CD14-positive monocyte (primary cell): ENCODE results near the gene TCHP. TPM values are rescaled to one million over a fixed set of nuclear protein-coding genes. Genes with fewer than 3 reads are reported as not detected.
A peak's percentile ranks its signal among the peaks of the same experiment; 100 is the strongest.
"Not testable (repeated sequence)": the region's sequence is repeated elsewhere in the genome, so short reads cannot be mapped to it uniquely, and the experiment has no call there.

Source experiments
- DNase-seq, 3 donors: peaks; one replicate each; pipeline ENCODE4 v3.0.0-alpha.2; 2011 to 2022
- H2AFZ ChIP-seq: 2 replicates; pipeline ENCODE4 v1.6.0; 2012; ENCODE audit warnings: mild to moderate bottlenecking, low read depth, low read length, inconsistent platforms; ENCODE audit not compliant: insufficient read depth, poor library complexity, severe bottlenecking
- H3K27ac ChIP-seq, 2 donors: 1 replicate in 1 of 2; 2 replicates in 1 of 2; pipeline ENCODE4 v1.5.1; 2012 to 2013; ENCODE audit warnings: low read length in 2 of 2, control low read depth in 1 of 2, inconsistent platforms in 1 of 2, low read depth in 1 of 2, mild to moderate bottlenecking in 1 of 2
- H3K27me3 ChIP-seq, 2 donors: one replicate each; pipeline versions ENCODE4 v1.6.0 to v1.6.1; 2011 to 2013; ENCODE audit warnings: low read length in 2 of 2; ENCODE audit not compliant: control insufficient read depth in 2 of 2, insufficient read depth in 2 of 2
- H3K36me3 ChIP-seq, 2 donors: replicated peaks in 1 of 2; 1 replicate in 1 of 2; 2 replicates in 1 of 2; pipeline versions ENCODE4 v1.5.1 to v1.6.1; 2012 to 2013; ENCODE audit warnings: low read length in 2 of 2, control low read depth in 1 of 2, inconsistent platforms in 1 of 2, mild to moderate bottlenecking in 1 of 2; ENCODE audit not compliant: insufficient read depth in 2 of 2, control insufficient read depth in 1 of 2
- H3K4me1 ChIP-seq, 2 donors: 1 replicate in 1 of 2; 2 replicates in 1 of 2; pipeline versions ENCODE4 v1.5.1 to v1.6.1; 2012 to 2013; ENCODE audit warnings: low read length in 2 of 2, control low read depth in 1 of 2, inconsistent platforms in 1 of 2, mild to moderate bottlenecking in 1 of 2, moderate library complexity in 1 of 2; ENCODE audit not compliant: insufficient read depth in 2 of 2, control insufficient read depth in 1 of 2
- H3K4me2 ChIP-seq: replicated peaks from 2 replicates; pipeline ENCODE3; 2012; ENCODE audit warnings: low read length, moderate library complexity, mild to moderate bottlenecking; ENCODE audit not compliant: poor library complexity, severe bottlenecking; ENCODE audit errors: extremely low read depth
- H3K4me3 ChIP-seq, 3 experiments: fragments of 200-600 bp in 1 of 3; sonication (generic) in 1 of 3; replicated peaks in 1 of 3; 1 replicate in 2 of 3; 2 replicates in 1 of 3; pipeline ENCODE4 v1.5.1; 2011 to 2013; ENCODE audit warnings: low read length in 3 of 3, mild to moderate bottlenecking in 3 of 3, control low read depth in 2 of 3, low read depth in 2 of 3, inconsistent platforms in 1 of 3, moderate library complexity in 1 of 3
- H3K79me2 ChIP-seq: 2 replicates; pipeline ENCODE4 v1.6.0; 2012; ENCODE audit warnings: mild to moderate bottlenecking, control low read depth, inconsistent platforms, low read length, moderate library complexity; ENCODE audit not compliant: insufficient read depth
- H3K9ac ChIP-seq: 2 replicates; pipeline ENCODE4 v1.6.0; 2017; ENCODE audit warnings: low read length, mild to moderate bottlenecking; ENCODE audit not compliant: insufficient read depth, poor library complexity, severe bottlenecking
- H3K9me3 ChIP-seq, 2 donors: replicated peaks in 1 of 2; 1 replicate in 1 of 2; 2 replicates in 1 of 2; pipeline versions ENCODE4 v1.5.1 to v1.6.1; 2012 to 2013; ENCODE audit warnings: low read length in 2 of 2, control low read depth in 1 of 2; ENCODE audit not compliant: control insufficient read depth in 1 of 2, insufficient read depth in 1 of 2
- H4K20me1 ChIP-seq: 2 replicates; pipeline ENCODE4 v1.6.0; 2012; ENCODE audit warnings: mild to moderate bottlenecking, low read length, control low read depth, moderate library complexity; ENCODE audit not compliant: insufficient read depth
- H3K27ac Mint-ChIP-seq, 7 donors: one replicate each; pipeline ENCODE4 v1.8.0; 2020; ENCODE audit warnings: mild to moderate bottlenecking in 7 of 7, mixed read lengths in 7 of 7, moderate library complexity in 6 of 7, inconsistent platforms in 2 of 7
- H3K27me3 Mint-ChIP-seq, 3 donors: one replicate each; pipeline ENCODE4 v1.8.0; 2021 to 2022; ENCODE audit warnings: low read depth in 3 of 3, mild to moderate bottlenecking in 3 of 3, mixed read lengths in 3 of 3, moderate library complexity in 3 of 3, inconsistent platforms in 1 of 3
- H3K36me3 Mint-ChIP-seq, 2 donors: one replicate each; pipeline ENCODE4 v1.8.0; 2020; ENCODE audit warnings: mixed read lengths in 2 of 2, inconsistent platforms in 1 of 2, mild to moderate bottlenecking in 1 of 2
- H3K4me1 Mint-ChIP-seq: one replicate; pipeline ENCODE4 v1.8.0; 2020; ENCODE audit warnings: mild to moderate bottlenecking, mixed read lengths
- H3K4me3 Mint-ChIP-seq, 2 donors: one replicate each; pipeline ENCODE4 v1.8.0; 2020; ENCODE audit warnings: mild to moderate bottlenecking in 2 of 2, mixed read lengths in 2 of 2, moderate library complexity in 1 of 2
- H3K9me3 Mint-ChIP-seq, 7 donors: one replicate each; pipeline ENCODE4 v1.8.0; 2020 to 2022; ENCODE audit warnings: mixed read lengths in 7 of 7, mild to moderate bottlenecking in 6 of 7, moderate library complexity in 6 of 7, inconsistent platforms in 2 of 7
- CTCF ChIP-seq: fragments of 200-600 bp; IDR thresholded peaks from one replicate; pipeline ENCODE4 v1.8.0; 2022; ENCODE audit warnings: antibody characterized with exemption, mild to moderate bottlenecking
- WGBS: methylation state at CpG from one replicate; pipeline ENCODE4 v1.1.5; 2013; ENCODE audit warnings: missing lambda C conversion rate; ENCODE audit not compliant: insufficient coverage; 5-methylcytosine and 5-hydroxymethylcytosine counted together
- intact Hi-C, 2 donors: fragments of 100-400 bp; cut with micrococcal nuclease; formaldehyde crosslinking; loops; one replicate each; pipeline versions ENCODE4 v1.15.0 to v1.15.1; 2023
- polyA plus RNA-seq, 3 donors: library from polyadenylated mRNA; depleted of rRNA in 1 of 3; unstranded in 2 of 3; stranded (reverse) in 1 of 3; fragments of 300-500 nt in 2 of 3; fragments of >200 nt in 1 of 3; fragmentation: Illumina TruSeq in 2 of 3; gene quantifications; 1 replicate in 2 of 3; 2 replicates in 1 of 3; pipeline ENCODE4 v1.2.3, GENCODE V29; 2012 to 2021

The TCHP gene
- polyA plus RNA-seq, 3 donors = 2.6 to 24.5 (median 7.3) TPM

- no peaks in the 10 kb centered on the region for H3K9me3 ChIP-seq
- H3K79me2 ChIP-seq = peaks cover 39% of the 10 kb centered on the region
- H3K4me1 ChIP-seq = peaks cover 17 to 18% of the 10 kb centered on the region in 2 donors
- 97% methylated on average over 15 of the region's 17 CpGs for WGBS
- Mint-ChIP-seq H3K4me1 (peaks cover 20% of the 10 kb centered on the region), H3K27me3 (no peaks in the 10 kb centered on the region), H3K9me3 (no peaks in the 10 kb centered on the region), H3K4me3 (no peak overlapping the region), H3K27ac (no peak overlapping the region), H3K36me3 (peaks cover 45 to 70% of the 10 kb centered on the region in 2 donors)
- H4K20me1 ChIP-seq = peaks cover 72% of the 10 kb centered on the region
- DNase-seq = no peak
- TF ChIP-seq CTCF = no peak
- H3K27ac ChIP-seq = no peak overlapping the region
- no peak overlapping the region for H3K4me3 ChIP-seq
- intact Hi-C loops = no loop called here
- no peak overlapping the region for H3K4me2 ChIP-seq
- no peaks in the 10 kb centered on the region for H3K27me3 ChIP-seq
- peaks cover 40 to 51% of the 10 kb centered on the region in 2 donors for H3K36me3 ChIP-seq
- no peak overlapping the region for H3K9ac ChIP-seq
- H2AFZ ChIP-seq = no peak overlapping the region
Measured at GRCh38 chr12:109861689-109862314, 38.3 kb upstream of the TCHP start.

GRCh38 chr12:109862491-109862890 lies 37.6 kb upstream of the TCHP start:
- Mint-ChIP-seq H3K4me1 (peaks cover 20% of the 10 kb centered on the region), H3K36me3 (peaks cover 39 to 69% of the 10 kb centered on the region in 2 donors), H3K27ac (peak overlapping the region in 1 of 7 donors; percentile 53)
- Histone ChIP-seq H3K36me3 (peaks cover 33 to 45% of the 10 kb centered on the region in 2 donors), H3K4me1 (peaks cover 17 to 18% of the 10 kb centered on the region in 2 donors), H3K79me2 (peaks cover 46% of the 10 kb centered on the region), H4K20me1 (peaks cover 79% of the 10 kb centered on the region)
- H3K27me3 Mint-ChIP-seq, H3K27me3 ChIP-seq, H3K4me2 ChIP-seq, H3K4me3 ChIP-seq, H3K9me3 Mint-ChIP-seq, H2AFZ ChIP-seq, H3K9me3 ChIP-seq, H3K27ac ChIP-seq, H3K4me3 Mint-ChIP-seq, DNase-seq, intact Hi-C loops, H3K9ac ChIP-seq: not testable (repeated sequence)
- 100% methylated on average over 3 of the region's 9 CpGs for WGBS
